ENCODE results near the gene GTPBP1.

GTPBP1 gene

DNA sequence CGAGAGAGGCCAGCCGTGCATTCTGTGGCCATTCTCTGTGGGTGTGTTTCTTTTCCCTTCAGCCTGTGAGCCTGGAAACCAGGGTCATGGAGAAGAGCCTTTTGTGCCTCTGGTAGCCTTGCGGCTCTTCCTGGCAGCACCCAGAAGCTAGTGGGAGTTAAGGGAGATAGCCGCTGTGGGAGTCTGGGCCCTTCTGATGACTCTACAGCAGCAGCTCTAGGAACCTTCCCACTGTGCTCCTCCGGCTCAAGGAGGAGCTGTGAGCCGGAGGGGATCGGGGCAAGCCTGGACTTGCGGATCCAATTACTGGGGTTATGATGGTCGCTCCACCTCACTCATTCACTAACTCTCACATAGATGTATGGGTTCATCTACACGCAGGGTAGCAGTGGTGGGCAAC, 10.5 kb downstream of the GTPBP1 start:
- Histone ChIP-seq H3K9ac (ENCODE audit: low read depth, low read length) (no peak overlapping the region), H3K36me3 (ENCODE audit: insufficient read depth, low read depth, low read length) (peaks cover 65% of the 10 kb centered on the region), H3K4me1 (ENCODE audit: insufficient read depth, low read length) (peaks cover 10% of the 10 kb centered on the region), H3K9me3 (ENCODE audit: insufficient read depth, low read depth, low read length) (no peaks in the 10 kb centered on the region), H3K27ac (ENCODE audit: low read length) (no peak overlapping the region), H3K27me3 (ENCODE audit: insufficient read depth, low read length) (no peaks in the 10 kb centered on the region), H3K4me3 (ENCODE audit: low read length) (no peak overlapping the region)

DNA sequence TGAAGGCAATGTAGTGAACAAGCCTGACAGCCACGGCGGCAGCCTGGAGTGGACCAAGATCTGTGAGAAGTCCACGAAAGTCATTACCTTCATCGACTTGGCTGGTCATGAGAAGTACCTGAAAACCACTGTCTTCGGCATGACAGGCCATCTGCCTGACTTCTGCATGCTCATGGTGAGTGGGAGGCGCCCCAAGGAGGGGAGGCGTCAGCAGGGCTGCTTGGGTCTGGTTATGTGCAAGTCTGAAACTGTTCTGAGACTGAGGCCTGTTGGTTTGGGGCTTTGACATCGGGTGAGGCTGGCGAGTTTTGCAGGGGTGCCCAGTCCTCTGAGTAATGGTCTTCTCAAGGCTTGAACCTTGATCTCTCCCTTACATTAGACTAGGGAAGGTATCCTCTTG, 11.1 kb downstream of the GTPBP1 start:
- H3K9ac ChIP-seq (ENCODE audit: low read depth, low read length): no peak overlapping the region
- peaks cover 70% of the 10 kb centered on the region for H3K36me3 ChIP-seq (ENCODE audit: insufficient read depth, low read depth, low read length)
- H3K9me3 ChIP-seq (ENCODE audit: insufficient read depth, low read depth, low read length): no peaks in the 10 kb centered on the region
- H3K27me3 ChIP-seq (ENCODE audit: insufficient read depth, low read length): no peaks in the 10 kb centered on the region
- no peak overlapping the region for H3K27ac ChIP-seq (ENCODE audit: low read length)
- no peak overlapping the region for H3K4me3 ChIP-seq (ENCODE audit: low read length)
- H3K4me1 ChIP-seq (ENCODE audit: insufficient read depth, low read length): peaks cover 10% of the 10 kb centered on the region

DNA sequence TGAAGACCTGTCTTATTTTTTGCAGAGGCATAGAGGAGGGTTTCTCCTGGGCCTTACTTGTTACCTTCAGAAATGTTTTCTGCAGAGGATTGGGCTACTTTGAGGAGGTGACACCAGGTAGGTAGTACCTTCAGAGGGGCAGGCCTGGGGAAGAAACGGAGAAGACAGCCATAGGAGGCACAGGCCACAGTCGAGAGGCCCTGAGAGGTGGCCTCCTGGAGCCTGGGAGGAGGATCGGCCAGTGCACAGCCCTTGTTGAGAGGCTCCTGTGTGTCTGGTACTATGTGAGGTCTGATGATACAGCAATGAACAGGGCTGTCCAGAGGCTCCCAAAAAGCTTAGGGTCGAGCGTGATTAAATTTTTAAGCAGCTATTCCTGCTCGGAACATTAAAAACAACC, 11.5 kb downstream of the GTPBP1 start:
- Histone ChIP-seq H3K36me3 (ENCODE audit: insufficient read depth, low read depth, low read length) (peaks cover 70% of the 10 kb centered on the region), H3K9ac (ENCODE audit: low read depth, low read length) (no peak overlapping the region), H3K4me1 (ENCODE audit: insufficient read depth, low read length) (peaks cover 8% of the 10 kb centered on the region), H3K27me3 (ENCODE audit: insufficient read depth, low read length) (no peaks in the 10 kb centered on the region), H3K9me3 (ENCODE audit: insufficient read depth, low read depth, low read length) (no peaks in the 10 kb centered on the region), H3K4me3 (ENCODE audit: low read length) (no peak overlapping the region), H3K27ac (ENCODE audit: low read length) (no peak overlapping the region)

DNA sequence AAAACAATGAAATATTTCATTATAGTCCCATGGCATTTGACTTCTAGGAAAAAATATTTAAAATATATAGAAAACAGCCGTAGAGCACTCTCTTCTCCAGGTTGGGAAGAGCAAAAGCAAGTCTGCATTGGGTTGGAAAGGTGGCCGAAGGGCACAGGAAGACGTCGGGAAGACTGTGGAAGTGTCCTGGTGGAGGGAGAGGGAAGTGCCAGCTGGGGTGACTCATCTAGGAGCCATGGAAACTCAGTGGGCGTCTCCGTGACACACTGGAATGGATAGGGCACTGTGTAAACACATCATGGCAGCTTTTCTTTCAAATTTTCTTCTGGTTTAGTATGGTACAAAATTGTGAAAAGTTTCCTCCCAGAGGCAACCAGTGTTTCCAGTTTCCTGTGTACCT, 12.7 kb downstream of the GTPBP1 start:
- Histone ChIP-seq H3K9me3 (ENCODE audit: insufficient read depth, low read depth, low read length) (no peaks in the 10 kb centered on the region), H3K9ac (ENCODE audit: low read depth, low read length) (no peak overlapping the region), H3K27ac (ENCODE audit: low read length) (no peak overlapping the region), H3K27me3 (ENCODE audit: insufficient read depth, low read length) (no peaks in the 10 kb centered on the region), H3K36me3 (ENCODE audit: insufficient read depth, low read depth, low read length) (peaks cover 75% of the 10 kb centered on the region), H3K4me1 (ENCODE audit: insufficient read depth, low read length) (no peaks in the 10 kb centered on the region; the same call in 1 of the 2 replicates), H3K4me3 (ENCODE audit: low read length) (no peak overlapping the region)

GRCh38 chr22:38719196-38719595, 13.5 kb downstream of the GTPBP1 start:
- Histone ChIP-seq H3K27me3 (ENCODE audit: insufficient read depth, low read length) (no peaks in the 10 kb centered on the region), H3K9ac (ENCODE audit: low read depth, low read length) (no peak overlapping the region), H3K9me3 (ENCODE audit: insufficient read depth, low read depth, low read length) (no peaks in the 10 kb centered on the region), H3K4me1 (ENCODE audit: insufficient read depth, low read length) (no peaks in the 10 kb centered on the region; the same call in 1 of the 2 replicates), H3K27ac (ENCODE audit: low read length) (no peak overlapping the region), H3K36me3 (ENCODE audit: insufficient read depth, low read depth, low read length) (peaks cover 83% of the 10 kb centered on the region), H3K4me3 (ENCODE audit: low read length) (no peak overlapping the region)

GRCh38 chr22:38720350-38720749, 14.6 kb downstream of the GTPBP1 start:
- H3K9me3 ChIP-seq (ENCODE audit: insufficient read depth, low read depth, low read length): no peaks in the 10 kb centered on the region
- no peak overlapping the region for H3K4me3 ChIP-seq (ENCODE audit: low read length)
- H3K27me3 ChIP-seq (ENCODE audit: insufficient read depth, low read length): no peaks in the 10 kb centered on the region
- no peak overlapping the region for H3K27ac ChIP-seq (ENCODE audit: low read length)
- no peak overlapping the region for H3K9ac ChIP-seq (ENCODE audit: low read depth, low read length)
- H3K4me1 ChIP-seq (ENCODE audit: insufficient read depth, low read length): no peaks in the 10 kb centered on the region; the same call in 1 of the 2 replicates
- H3K36me3 ChIP-seq (ENCODE audit: insufficient read depth, low read depth, low read length): peaks cover 89% of the 10 kb centered on the region

GRCh38 chr22:38721551-38721950, 15.8 kb downstream of the GTPBP1 start:
- H3K9ac ChIP-seq (ENCODE audit: low read depth, low read length): no peak overlapping the region
- no peaks in the 10 kb centered on the region for H3K9me3 ChIP-seq (ENCODE audit: insufficient read depth, low read depth, low read length)
- H3K36me3 ChIP-seq (ENCODE audit: insufficient read depth, low read depth, low read length): peaks cover 89% of the 10 kb centered on the region
- no peaks in the 10 kb centered on the region for H3K27me3 ChIP-seq (ENCODE audit: insufficient read depth, low read length)
- no peak overlapping the region for H3K27ac ChIP-seq (ENCODE audit: low read length)
- no peak overlapping the region for H3K4me3 ChIP-seq (ENCODE audit: low read length)
- H3K4me1 ChIP-seq (ENCODE audit: insufficient read depth, low read length): no peaks in the 10 kb centered on the region; the same call in 1 of the 2 replicates

DNA sequence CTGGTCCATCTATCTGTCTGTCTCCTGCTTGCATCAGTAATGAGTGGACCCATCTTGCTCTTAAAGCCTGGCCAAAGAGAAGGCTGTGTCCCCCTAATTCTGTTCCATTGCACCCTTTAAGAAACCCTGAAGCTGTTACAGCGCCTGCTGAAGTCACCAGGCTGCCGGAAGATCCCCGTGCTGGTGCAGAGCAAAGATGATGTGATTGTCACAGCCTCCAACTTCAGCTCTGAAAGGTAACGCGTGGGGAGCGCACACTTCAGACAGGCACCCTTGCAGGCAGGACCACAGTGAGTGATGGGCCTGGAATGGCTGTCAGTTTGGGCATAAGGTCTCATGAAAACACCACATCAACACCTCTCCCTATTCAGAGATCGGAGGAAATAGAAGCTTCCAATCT, 18.4 kb downstream of the GTPBP1 start:
- H3K4me1 ChIP-seq (ENCODE audit: insufficient read depth, low read length): no peaks in the 10 kb centered on the region
- H3K9ac ChIP-seq (ENCODE audit: low read depth, low read length): no peak overlapping the region
- no peak overlapping the region for H3K4me3 ChIP-seq (ENCODE audit: low read length)
- no peaks in the 10 kb centered on the region for H3K9me3 ChIP-seq (ENCODE audit: insufficient read depth, low read depth, low read length)
- peaks cover 92% of the 10 kb centered on the region for H3K36me3 ChIP-seq (ENCODE audit: insufficient read depth, low read depth, low read length)
- H3K27ac ChIP-seq (ENCODE audit: low read length): no peak overlapping the region
- H3K27me3 ChIP-seq (ENCODE audit: insufficient read depth, low read length): no peaks in the 10 kb centered on the region

- H3K27me3 ChIP-seq (ENCODE audit: insufficient read depth, low read length): no peaks in the 10 kb centered on the region
- no peaks in the 10 kb centered on the region for H3K9me3 ChIP-seq (ENCODE audit: insufficient read depth, low read depth, low read length)
- no peak overlapping the region for H3K4me3 ChIP-seq (ENCODE audit: low read length)
- H3K4me1 ChIP-seq (ENCODE audit: insufficient read depth, low read length): no peaks in the 10 kb centered on the region
- H3K9ac ChIP-seq (ENCODE audit: low read depth, low read length): no peak overlapping the region
- peaks cover 96% of the 10 kb centered on the region for H3K36me3 ChIP-seq (ENCODE audit: insufficient read depth, low read depth, low read length)
- H3K27ac ChIP-seq (ENCODE audit: low read length): no peak overlapping the region
These were observed 19.3 kb downstream of the GTPBP1 start for GRCh38 chr22:38724926-38725571.

DNA sequence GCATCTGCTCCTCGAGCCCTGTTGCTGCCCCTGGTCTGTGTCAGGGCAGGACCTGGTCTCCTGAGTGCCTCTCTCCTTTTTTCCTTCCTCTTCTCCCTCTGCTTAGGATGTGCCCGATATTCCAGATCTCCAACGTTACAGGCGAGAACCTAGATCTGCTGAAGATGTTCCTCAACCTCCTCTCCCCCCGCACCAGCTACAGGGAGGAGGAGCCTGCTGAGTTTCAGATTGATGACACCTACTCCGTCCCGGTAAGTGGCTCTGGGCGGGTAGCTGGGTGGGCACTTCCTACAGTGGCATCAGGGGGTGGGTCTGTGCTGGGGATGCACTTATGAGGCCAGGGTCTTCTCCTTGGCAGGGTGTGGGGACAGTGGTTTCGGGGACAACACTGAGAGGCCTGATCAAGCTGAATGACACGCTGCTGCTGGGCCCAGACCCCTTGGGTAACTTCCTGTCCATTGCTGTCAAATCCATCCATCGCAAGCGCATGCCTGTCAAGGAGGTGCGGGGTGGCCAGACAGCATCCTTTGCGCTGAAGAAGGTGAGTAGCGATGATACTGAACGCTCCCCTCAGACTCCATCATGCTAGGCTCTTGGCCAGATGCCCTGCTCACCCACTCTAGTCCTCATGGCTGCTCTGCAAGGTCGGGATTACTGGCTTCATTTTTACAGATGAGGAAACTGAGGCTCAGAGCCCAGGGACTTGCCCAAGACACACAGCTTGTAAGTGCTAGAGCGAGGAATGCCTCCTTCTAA, 20.3 kb downstream of the GTPBP1 start:
- H3K27me3 ChIP-seq (ENCODE audit: insufficient read depth, low read length): no peaks in the 10 kb centered on the region
- H3K27ac ChIP-seq (ENCODE audit: low read length): no peak overlapping the region
- no peak overlapping the region for H3K4me3 ChIP-seq (ENCODE audit: low read length)
- H3K9ac ChIP-seq (ENCODE audit: low read depth, low read length): no peak overlapping the region
- peaks cover 99% of the 10 kb centered on the region for H3K36me3 ChIP-seq (ENCODE audit: insufficient read depth, low read depth, low read length)
- no peaks in the 10 kb centered on the region for H3K4me1 ChIP-seq (ENCODE audit: insufficient read depth, low read length)
- H3K9me3 ChIP-seq (ENCODE audit: insufficient read depth, low read depth, low read length): no peaks in the 10 kb centered on the region

DNA sequence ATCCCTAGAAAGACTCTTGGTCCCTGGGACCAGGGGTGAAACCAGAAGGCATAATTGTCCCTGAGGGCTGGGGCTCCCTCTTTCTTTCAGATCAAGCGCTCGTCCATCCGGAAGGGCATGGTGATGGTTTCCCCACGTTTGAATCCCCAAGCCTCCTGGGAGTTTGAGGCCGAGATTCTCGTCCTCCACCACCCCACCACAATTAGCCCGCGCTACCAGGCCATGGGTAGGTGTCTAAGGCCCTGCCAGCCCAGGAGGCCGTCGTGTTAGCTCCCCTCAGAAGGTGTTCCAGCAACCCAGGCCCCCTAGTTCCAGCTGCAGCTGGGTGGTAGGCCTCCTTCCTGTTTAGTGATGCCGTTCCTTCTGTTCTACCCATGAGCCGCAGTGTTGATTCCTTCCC, 21.4 kb downstream of the GTPBP1 start:
- no peak overlapping the region for H3K4me3 ChIP-seq (ENCODE audit: low read length)
- no peak overlapping the region for H3K9ac ChIP-seq (ENCODE audit: low read depth, low read length)
- no peaks in the 10 kb centered on the region for H3K4me1 ChIP-seq (ENCODE audit: insufficient read depth, low read length)
- H3K9me3 ChIP-seq (ENCODE audit: insufficient read depth, low read depth, low read length): no peaks in the 10 kb centered on the region
- H3K36me3 ChIP-seq (ENCODE audit: insufficient read depth, low read depth, low read length): peaks cover 100% of the 10 kb centered on the region
- H3K27me3 ChIP-seq (ENCODE audit: insufficient read depth, low read length): no peaks in the 10 kb centered on the region
- H3K27ac ChIP-seq (ENCODE audit: low read length): no peak overlapping the region

Data from iPS-20b (cell line).